Rectal smooth muscle tissue (tissue), 1 donor: Measurements from ENCODE around the gene RADIL.
A peak's percentile ranks its signal among the peaks of the same experiment; 100 is the strongest.
"Not testable (repeated sequence)": the region's sequence is repeated elsewhere in the genome, so short reads cannot be mapped to it uniquely, and the experiment has no call there.

ENCODE experiments used
- H3K27ac ChIP-seq: one replicate; pipeline ENCODE4 v1.7.0; 2013; ENCODE audit warnings: low read depth, low read length, inconsistent platforms
- H3K27me3 ChIP-seq: one replicate; pipeline ENCODE4 v1.7.0; 2013; ENCODE audit warnings: low read length; ENCODE audit not compliant: control insufficient read depth, insufficient read depth
- H3K36me3 ChIP-seq: one replicate; pipeline ENCODE4 v1.7.0; 2013; ENCODE audit warnings: low read length; ENCODE audit not compliant: control insufficient read depth, insufficient read depth
- H3K4me1 ChIP-seq: one replicate; pipeline ENCODE4 v1.7.0; 2013; ENCODE audit warnings: low read length; ENCODE audit not compliant: control insufficient read depth, insufficient read depth
- H3K4me3 ChIP-seq: one replicate; pipeline ENCODE4 v1.7.0; 2013; ENCODE audit warnings: low read length
- H3K9ac ChIP-seq: one replicate; pipeline ENCODE4 v1.7.0; 2013; ENCODE audit warnings: low read length

The RADIL gene

DNA sequence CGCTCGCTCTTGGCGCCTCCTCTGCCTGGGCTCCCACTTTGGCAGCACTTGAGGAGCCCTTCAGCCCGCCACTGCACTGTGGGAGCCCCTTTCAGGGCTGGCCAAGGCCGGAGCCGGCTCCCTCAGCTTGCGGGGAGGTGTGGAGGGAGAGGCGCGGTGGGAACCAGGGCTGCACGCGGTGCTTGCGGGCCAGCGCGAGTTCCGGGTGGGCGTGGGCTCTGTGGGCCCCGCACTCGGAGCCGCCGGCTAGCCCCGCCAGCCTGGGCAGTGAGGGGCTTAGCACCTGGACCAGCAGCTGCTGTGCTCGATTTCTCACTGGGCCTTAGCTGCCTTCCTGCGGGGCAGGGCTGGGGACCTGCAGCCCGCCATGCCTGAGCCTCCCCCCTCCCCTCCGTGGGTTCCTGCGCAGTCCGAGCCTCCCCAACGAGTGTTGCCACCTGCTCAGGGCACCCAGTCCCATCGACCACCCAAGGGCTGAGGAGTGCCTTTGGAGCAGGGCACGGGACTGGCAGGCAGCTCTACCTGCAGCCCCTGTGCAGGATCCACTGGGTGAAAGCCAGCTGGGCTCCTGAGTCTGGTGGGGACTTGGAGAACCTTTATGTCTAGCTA is 90.0 kb downstream of the RADIL start:
- peaks cover 14% of the 10 kb centered on the region for H3K36me3 ChIP-seq
- not testable (repeated sequence) for H3K4me3 ChIP-seq, H3K27ac ChIP-seq, H3K9ac ChIP-seq, H3K4me1 ChIP-seq, H3K27me3 ChIP-seq

DNA sequence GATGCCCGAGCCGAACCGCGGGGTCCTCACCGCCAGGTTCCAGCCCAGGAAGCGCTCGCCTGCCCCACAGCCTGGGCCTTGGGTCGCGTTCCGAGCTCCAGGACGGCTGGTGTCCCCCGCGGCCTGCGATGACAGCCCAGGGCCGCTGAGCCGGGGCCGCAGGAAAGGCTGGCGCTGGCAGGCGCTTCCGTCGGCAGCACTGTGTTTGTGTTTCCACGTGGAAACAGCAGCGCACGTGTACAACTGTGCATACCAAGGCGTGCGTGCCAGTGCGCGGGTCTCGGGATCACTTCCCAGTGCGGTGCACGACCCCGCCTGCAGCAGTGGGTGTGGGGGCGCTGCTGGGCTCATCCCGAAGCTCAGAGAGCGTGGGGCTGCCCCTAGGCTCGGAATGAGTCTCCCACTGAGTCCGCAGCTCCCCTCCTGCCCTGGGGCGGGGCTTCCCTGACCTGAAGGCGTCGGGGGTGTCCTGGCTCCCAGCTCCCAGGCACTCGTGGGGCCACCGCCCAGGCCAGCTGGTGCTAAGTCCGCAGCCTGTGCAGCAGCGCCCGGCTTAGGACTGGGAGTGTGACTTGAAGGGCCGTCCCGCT is 90.9 kb downstream of the RADIL start:
- Histone ChIP-seq H3K4me1 (no peaks in the 10 kb centered on the region), H3K36me3 (peaks cover 17% of the 10 kb centered on the region), H3K27me3 (no peaks in the 10 kb centered on the region), H3K4me3 (peak overlapping the region; percentile 68), H3K27ac (peak overlapping the region; percentile 30), H3K9ac (no peak overlapping the region)

- no peaks in the 10 kb centered on the region for H3K4me1 ChIP-seq
- peak overlapping the region; percentile 68 for H3K4me3 ChIP-seq
- H3K9ac ChIP-seq, result no peak overlapping the region
- H3K27ac ChIP-seq, result peak overlapping the region; percentile 30
- peaks cover 20% of the 10 kb centered on the region for H3K36me3 ChIP-seq
- no peaks in the 10 kb centered on the region for H3K27me3 ChIP-seq
Measured at GRCh38 chr7:4791738-4792536, 91.6 kb downstream of the RADIL start.

GRCh38 chr7:4791101-4791737 is 92.3 kb downstream of the RADIL start:
- Histone ChIP-seq H3K4me1 (no peaks in the 10 kb centered on the region), H3K36me3 (peaks cover 24% of the 10 kb centered on the region), H3K27ac (no peak overlapping the region), H3K9ac (no peak overlapping the region), H3K4me3 (no peak overlapping the region), H3K27me3 (no peaks in the 10 kb centered on the region)

GRCh38 chr7:4790516-4790991 is 93.0 kb downstream of the RADIL start:
- Histone ChIP-seq H3K27me3 (no peaks in the 10 kb centered on the region), H3K4me1 (no peaks in the 10 kb centered on the region), H3K4me3 (no peak overlapping the region), H3K36me3 (peaks cover 28% of the 10 kb centered on the region), H3K9ac (no peak overlapping the region), H3K27ac (no peak overlapping the region)

DNA sequence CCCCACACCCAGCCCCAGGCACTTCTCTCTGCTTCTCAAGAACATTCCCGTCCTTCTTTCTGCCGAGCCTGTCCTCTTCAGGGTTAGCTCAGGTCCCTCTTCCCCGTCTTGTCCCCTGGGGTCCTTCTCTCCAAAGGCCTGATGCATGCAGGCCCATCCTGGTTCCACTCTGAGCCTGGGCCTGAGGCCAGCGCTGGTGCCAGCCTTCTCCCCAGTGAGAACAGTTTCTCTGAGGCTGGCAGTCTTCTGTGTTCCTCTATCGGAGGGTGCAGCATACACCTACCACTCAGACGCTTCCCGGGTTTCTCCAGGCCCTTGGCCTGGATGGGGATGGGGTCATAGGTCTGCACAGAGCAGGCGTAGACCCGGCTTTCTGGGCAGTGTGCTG is 93.4 kb downstream of the RADIL start:
- no peaks in the 10 kb centered on the region for H3K27me3 ChIP-seq
- H3K27ac ChIP-seq, result no peak overlapping the region
- peaks cover 31% of the 10 kb centered on the region for H3K36me3 ChIP-seq
- H3K9ac ChIP-seq, result no peak overlapping the region
- H3K4me3 ChIP-seq, result no peak overlapping the region
- no peaks in the 10 kb centered on the region for H3K4me1 ChIP-seq

DNA sequence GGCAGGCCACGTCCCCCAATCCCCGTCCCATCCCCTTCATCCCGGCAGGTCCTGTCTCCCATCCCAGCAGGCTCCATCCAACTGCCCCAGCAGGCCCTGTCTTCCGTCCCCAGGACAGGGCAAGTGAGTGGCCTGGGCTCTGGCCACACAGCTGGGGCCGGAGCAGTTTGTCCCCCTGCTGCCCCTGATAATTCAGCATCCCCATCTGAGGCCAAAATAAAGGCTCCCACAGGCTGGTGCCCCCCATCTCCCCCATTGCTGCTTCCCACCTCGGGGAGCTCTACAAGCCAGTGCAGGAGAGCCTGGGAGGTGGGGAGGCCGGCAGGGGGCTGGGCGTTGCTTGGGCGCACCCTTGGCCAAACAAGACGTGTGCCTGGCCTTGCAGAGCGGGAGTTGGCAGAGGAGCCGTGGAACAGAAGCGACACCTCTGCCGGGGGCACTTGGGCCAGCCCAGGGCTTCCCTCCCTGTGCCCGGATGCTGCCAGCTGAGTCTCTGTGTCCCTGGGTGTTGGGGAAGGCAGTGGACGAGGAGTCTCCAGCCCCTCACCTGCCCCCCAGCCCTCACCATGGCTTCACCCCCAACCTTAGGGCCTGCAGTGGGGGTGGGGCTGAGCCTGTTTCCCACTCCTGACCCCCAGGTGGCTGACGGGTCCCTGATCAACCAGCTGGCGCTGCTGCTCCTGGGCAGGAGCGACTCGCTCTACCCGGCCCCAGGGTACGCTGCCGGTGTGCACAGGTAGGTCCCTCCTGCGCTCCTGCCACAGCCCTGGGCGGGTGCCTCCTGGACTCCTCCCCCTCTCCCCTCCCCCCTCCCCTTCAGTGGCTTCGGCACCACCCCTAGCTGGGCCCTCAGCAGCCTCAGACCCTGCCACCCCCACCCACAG is 94.1 kb downstream of the RADIL start:
- no peaks in the 10 kb centered on the region for H3K27me3 ChIP-seq
- no peak overlapping the region for H3K27ac ChIP-seq
- peaks cover 31% of the 10 kb centered on the region for H3K36me3 ChIP-seq
- H3K9ac ChIP-seq, result no peak overlapping the region
- no peak overlapping the region for H3K4me3 ChIP-seq
- H3K4me1 ChIP-seq, result no peaks in the 10 kb centered on the region

- peaks cover 33% of the 10 kb centered on the region for H3K36me3 ChIP-seq
Measured at GRCh38 chr7:4788627-4789189, 94.8 kb downstream of the RADIL start.

GRCh38 chr7:4787947-4788626 is 95.4 kb downstream of the RADIL start:
- peaks cover 36% of the 10 kb centered on the region for H3K36me3 ChIP-seq
- no peak overlapping the region for H3K27ac ChIP-seq
- H3K9ac ChIP-seq, result no peak overlapping the region
- H3K27me3 ChIP-seq, result no peaks in the 10 kb centered on the region
- no peaks in the 10 kb centered on the region for H3K4me1 ChIP-seq
- H3K4me3 ChIP-seq, result no peak overlapping the region

More at GRCh38 chr7:4788627-4789189, 94.8 kb downstream of the RADIL start:
- no peak overlapping the region for H3K4me3 ChIP-seq
- H3K27ac ChIP-seq, result no peak overlapping the region
- H3K9ac ChIP-seq, result no peak overlapping the region
- H3K4me1 ChIP-seq, result no peaks in the 10 kb centered on the region
- H3K27me3 ChIP-seq, result no peaks in the 10 kb centered on the region

GRCh38 chr7:4787541-4787940 is 96.0 kb downstream of the RADIL start:
- Histone ChIP-seq H3K27ac (no peak overlapping the region), H3K36me3 (peaks cover 38% of the 10 kb centered on the region), H3K9ac (no peak overlapping the region), H3K4me3 (no peak overlapping the region), H3K27me3 (no peaks in the 10 kb centered on the region), H3K4me1 (no peaks in the 10 kb centered on the region)

GRCh38 chr7:4786015-4786414 is 97.5 kb downstream of the RADIL start:
- H3K36me3 ChIP-seq, result peaks cover 48% of the 10 kb centered on the region
- no peaks in the 10 kb centered on the region for H3K4me1 ChIP-seq
- no peaks in the 10 kb centered on the region for H3K27me3 ChIP-seq
- H3K27ac ChIP-seq, result no peak overlapping the region
- H3K4me3 ChIP-seq, result no peak overlapping the region
- H3K9ac ChIP-seq, result no peak overlapping the region
